Upper lobe of left lung (tissue), 6 donors: Measurements from ENCODE around the gene ALDH3A1. TPM values are rescaled to one million over a fixed set of nuclear protein-coding genes. Genes with fewer than 3 reads are reported as not detected.

Source experiments
- ATAC-seq, 2 donors: fragments of 200-7000 bp; cut with Tn5 transposase; one replicate each; pipeline ENCODE4 v1.9.1; 2022; ENCODE audit warnings: mild to moderate bottlenecking in 2 of 2, moderate library complexity in 2 of 2; ENCODE audit not compliant: low FRiP score in 2 of 2
- DNase-seq, 2 donors: peaks; one replicate each; pipeline ENCODE4 v3.0.0-alpha.2; 2019 to 2020
- H3K27ac ChIP-seq, 4 donors: fragments of 200-600 bp; sonication (generic); one replicate each; pipeline ENCODE4 v1.5.1; 2016 to 2019
- H3K27me3 ChIP-seq, 4 donors: fragments of 200-600 bp; sonication (generic); one replicate each; pipeline ENCODE4 v1.5.1; 2017 to 2019
- H3K36me3 ChIP-seq, 4 donors: fragments of 200-600 bp; sonication (generic); one replicate each; pipeline ENCODE4 v1.5.1; 2016 to 2019
- H3K4me1 ChIP-seq, 4 donors: fragments of 200-600 bp; sonication (generic); one replicate each; pipeline ENCODE4 v1.5.1; 2018 to 2019
- H3K4me3 ChIP-seq, 4 donors: fragments of 200-600 bp; sonication (generic); one replicate each; pipeline ENCODE4 v1.5.1; 2017 to 2019; ENCODE audit warnings: mild to moderate bottlenecking in 2 of 4, moderate library complexity in 1 of 4
- H3K9me3 ChIP-seq, 4 donors: fragments of 200-600 bp; sonication (generic); one replicate each; pipeline ENCODE4 v1.5.1; 2018 to 2019
- EP300 ChIP-seq, 4 donors: sonication (generic); formaldehyde crosslinking; IDR thresholded peaks; one replicate each; pipeline ENCODE4 v1.5.1; 2017; ENCODE audit warnings: antibody characterized with exemption in 4 of 4, control low read depth in 2 of 4
- POLR2A ChIP-seq, 4 donors: fragments of 450-650 bp; IDR thresholded peaks; one replicate each; pipeline ENCODE4 v1.5.1; 2016 to 2017; ENCODE audit warnings: antibody characterized with exemption in 4 of 4, mild to moderate bottlenecking in 2 of 4
- POLR2AphosphoS5 ChIP-seq, 2 donors: sonication (generic); formaldehyde crosslinking; IDR thresholded peaks; one replicate each; pipeline ENCODE4 v1.5.1; 2017; ENCODE audit warnings: antibody characterized with exemption in 2 of 2
- WGBS, 2 donors: methylation state at CpG; one replicate each; pipeline ENCODE4 v1.1.5; 2017 to 2018; 5-methylcytosine and 5-hydroxymethylcytosine counted together
- total RNA-seq, 6 donors: library from RNA; depleted of rRNA in 4 of 6; stranded (reverse); fragments of >200 nt in 4 of 6; gene quantifications; one replicate each; pipeline versions ENCODE4 v1.1.0 to v1.2.1, GENCODE V29; 2016 to 2021
- TF ChIP-seq, protein P1 (sequence below), 6 experiments: fragments of 450-650 bp in 4 of 6; fragments of 200-600 bp in 2 of 6; sonication (generic) in 2 of 6; IDR thresholded peaks; one replicate each; pipeline ENCODE4 v1.5.1; 2016 to 2019; ENCODE audit warnings: antibody characterized with exemption in 6 of 6
- donor health status: DM: no; HTN: no; CAD: no; lungs with moderate emphysema.
- donor health status: DM: no; HTN: yes; CAD: no; lungs with severe emphysema.

Gene ALDH3A1
- total RNA-seq, 6 donors from 2014 or later = 2.4 to 72.8 (median 9.1) TPM

DNA sequence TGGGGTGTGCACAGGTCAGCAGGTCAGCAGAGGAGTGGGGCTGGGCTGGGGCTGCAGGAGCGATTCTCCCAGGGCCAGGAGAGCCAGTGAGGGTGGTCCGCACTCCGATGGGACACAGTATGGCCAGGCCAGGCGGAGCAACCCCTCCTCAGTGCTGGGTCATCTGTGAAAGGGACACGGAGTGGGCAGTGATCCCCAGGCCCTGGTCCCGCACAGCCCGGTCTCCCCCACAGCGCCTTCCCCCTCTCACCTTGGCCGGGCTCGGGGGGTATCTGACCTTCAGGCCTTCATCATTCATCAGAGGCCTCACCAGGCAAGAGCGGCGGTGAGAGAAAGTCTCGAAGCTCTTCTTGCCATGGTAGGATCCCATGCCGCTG is 10.0 kb downstream of the ALDH3A1 start:
- Histone ChIP-seq H3K27ac (no peak overlapping the region), H3K4me1 (no peaks in the 10 kb centered on the region), H3K9me3 (no peaks in the 10 kb centered on the region), H3K27me3 (no peaks in the 10 kb centered on the region), H3K4me3 (no peak overlapping the region), H3K36me3 (no peaks in the 10 kb centered on the region)
- 96 to 98% methylated on average over 7 to 14 of the region's 14 CpGs for WGBS, 2 donors
- DNase-seq = no peak
- TF ChIP-seq POLR2A (IDR thresholded peaks at IDR 0.05) = no peak
- no peak for TF ChIP-seq POLR2AphosphoS5 (IDR thresholded peaks at IDR 0.05)
- no peak for TF ChIP-seq EP300 (IDR thresholded peaks at IDR 0.05)
- TF ChIP-seq, protein P1, sequence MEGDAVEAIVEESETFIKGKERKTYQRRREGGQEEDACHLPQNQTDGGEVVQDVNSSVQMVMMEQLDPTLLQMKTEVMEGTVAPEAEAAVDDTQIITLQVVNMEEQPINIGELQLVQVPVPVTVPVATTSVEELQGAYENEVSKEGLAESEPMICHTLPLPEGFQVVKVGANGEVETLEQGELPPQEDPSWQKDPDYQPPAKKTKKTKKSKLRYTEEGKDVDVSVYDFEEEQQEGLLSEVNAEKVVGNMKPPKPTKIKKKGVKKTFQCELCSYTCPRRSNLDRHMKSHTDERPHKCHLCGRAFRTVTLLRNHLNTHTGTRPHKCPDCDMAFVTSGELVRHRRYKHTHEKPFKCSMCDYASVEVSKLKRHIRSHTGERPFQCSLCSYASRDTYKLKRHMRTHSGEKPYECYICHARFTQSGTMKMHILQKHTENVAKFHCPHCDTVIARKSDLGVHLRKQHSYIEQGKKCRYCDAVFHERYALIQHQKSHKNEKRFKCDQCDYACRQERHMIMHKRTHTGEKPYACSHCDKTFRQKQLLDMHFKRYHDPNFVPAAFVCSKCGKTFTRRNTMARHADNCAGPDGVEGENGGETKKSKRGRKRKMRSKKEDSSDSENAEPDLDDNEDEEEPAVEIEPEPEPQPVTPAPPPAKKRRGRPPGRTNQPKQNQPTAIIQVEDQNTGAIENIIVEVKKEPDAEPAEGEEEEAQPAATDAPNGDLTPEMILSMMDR (IDR thresholded peaks at IDR 0.05) = no peak
- no peak for ATAC-seq

DNA sequence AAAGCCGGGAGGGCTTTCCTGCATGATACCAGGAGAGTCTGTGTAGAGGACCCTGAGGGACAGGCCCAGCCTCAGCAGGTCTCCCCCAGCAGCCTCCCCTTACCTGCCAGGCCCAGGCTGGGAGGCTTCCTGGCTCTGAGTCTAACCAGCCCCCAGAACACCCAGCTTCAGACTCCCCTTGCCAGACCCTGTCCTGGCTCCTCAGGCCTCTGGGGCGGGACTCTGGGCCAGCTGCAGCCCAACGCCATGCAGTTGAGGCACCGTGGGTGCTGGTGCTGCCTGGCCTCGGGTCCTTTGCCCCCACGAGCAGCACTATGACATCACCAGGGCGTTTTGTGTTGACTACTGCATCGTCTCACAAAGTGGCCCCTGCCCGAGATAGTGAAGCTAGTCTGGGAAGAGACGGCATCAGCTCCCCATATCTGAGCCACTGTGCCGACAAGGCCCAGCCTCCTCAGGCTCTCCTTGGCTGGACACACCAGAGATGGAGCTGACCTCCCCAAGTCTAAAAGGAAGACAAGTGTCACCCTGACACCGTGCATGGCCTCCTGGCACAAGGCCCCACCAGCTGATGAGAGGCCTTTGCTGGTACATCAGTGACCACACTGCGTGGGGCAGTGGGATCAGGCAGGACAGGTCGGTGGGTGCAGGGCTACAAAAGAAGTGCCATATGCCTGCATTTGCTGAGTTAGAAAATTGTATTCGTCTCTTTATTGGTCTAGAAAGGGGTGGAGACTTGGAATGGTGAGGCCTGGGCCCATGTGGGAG is 10.6 kb downstream of the ALDH3A1 start:
- DNase-seq (no peak), ATAC-seq (no peak)
- Histone ChIP-seq H3K4me1 (no peaks in the 10 kb centered on the region), H3K27me3 (no peaks in the 10 kb centered on the region), H3K27ac (no peak overlapping the region), H3K36me3 (no peaks in the 10 kb centered on the region), H3K4me3 (no peak overlapping the region), H3K9me3 (no peaks in the 10 kb centered on the region)
- 80 to 84% methylated on average over 8 to 15 of the region's 15 CpGs for WGBS, 2 donors
- TF ChIP-seq POLR2A (IDR thresholded peaks at IDR 0.05) (no peak), EP300 (IDR thresholded peaks at IDR 0.05) (no peak), POLR2AphosphoS5 (IDR thresholded peaks at IDR 0.05) (no peak)
- TF ChIP-seq, protein P1 (IDR thresholded peaks at IDR 0.05) = no peak

DNA sequence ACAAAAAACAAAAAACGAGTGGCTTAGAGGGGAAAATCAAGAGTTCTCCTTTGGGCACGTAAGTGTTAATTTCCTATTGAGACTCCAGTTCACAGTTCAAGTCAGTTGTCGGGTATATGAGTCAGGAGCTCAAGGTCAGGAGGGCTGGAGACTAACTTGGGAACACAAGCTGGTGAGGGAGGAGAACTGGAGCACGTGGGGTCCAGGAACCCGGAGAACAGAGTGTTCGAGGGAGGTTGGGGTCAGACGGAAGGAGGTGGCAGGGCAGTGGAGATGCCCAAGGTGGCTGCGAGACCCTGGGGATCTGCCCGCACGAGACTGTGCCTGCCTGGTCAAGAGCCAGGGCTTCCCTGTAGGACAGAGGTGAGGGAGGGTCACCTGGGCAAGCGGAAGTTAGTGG is 12.0 kb downstream of the ALDH3A1 start:
- Histone ChIP-seq H3K36me3 (no peaks in the 10 kb centered on the region), H3K4me3 (no peak overlapping the region), H3K27me3 (no peaks in the 10 kb centered on the region), H3K27ac (no peak overlapping the region), H3K9me3 (no peaks in the 10 kb centered on the region), H3K4me1 (no peaks in the 10 kb centered on the region)
- TF ChIP-seq EP300 (IDR thresholded peaks at IDR 0.05) = no peak
- no peak for TF ChIP-seq POLR2AphosphoS5 (IDR thresholded peaks at IDR 0.05)
- TF ChIP-seq POLR2A (IDR thresholded peaks at IDR 0.05) = no peak
- TF ChIP-seq, protein P1 (IDR thresholded peaks at IDR 0.05) = no peak
- ATAC-seq = no peak
- WGBS, 2 donors = 73 to 75% methylated on average over 11 of the region's 11 CpGs
- DNase-seq = no peak

DNA sequence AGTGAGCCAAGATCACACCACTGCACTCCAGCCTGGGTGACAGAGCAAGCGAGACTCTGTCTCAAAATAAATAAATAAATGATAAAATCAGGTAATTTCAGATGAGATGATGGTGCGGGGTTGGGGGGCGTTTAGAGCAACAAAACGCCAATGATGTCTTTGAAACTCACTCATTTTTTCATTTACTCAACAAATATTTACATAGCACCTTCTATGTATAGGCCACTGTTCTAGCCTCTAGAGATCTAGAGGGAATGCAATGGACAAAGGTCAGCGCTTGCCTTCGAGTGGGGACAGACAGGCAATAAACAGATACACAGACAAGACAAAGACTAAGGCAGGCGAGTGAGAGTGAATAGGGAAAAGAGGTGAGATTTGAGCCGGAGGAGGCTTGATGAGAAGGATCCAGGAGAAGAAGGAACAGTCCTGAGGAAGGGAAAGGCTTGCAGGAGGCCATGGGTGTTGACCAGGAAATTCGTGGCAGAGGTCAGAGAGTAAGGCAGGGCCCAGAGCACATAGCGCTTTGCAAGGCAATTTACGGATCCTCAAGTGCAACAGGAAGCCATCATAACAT is 14.1 kb downstream of the ALDH3A1 start:
- ATAC-seq (no peak), DNase-seq (no peak)
- Histone ChIP-seq H3K27ac (no peak overlapping the region), H3K4me1 (peaks cover 0 to 9% (median 1%) of the 10 kb centered on the region in 4 donors), H3K4me3 (no peak overlapping the region), H3K27me3 (no peaks in the 10 kb centered on the region), H3K36me3 (no peaks in the 10 kb centered on the region), H3K9me3 (no peaks in the 10 kb centered on the region)
- TF ChIP-seq POLR2AphosphoS5 (IDR thresholded peaks at IDR 0.05) (no peak), EP300 (IDR thresholded peaks at IDR 0.05) (no peak), POLR2A (IDR thresholded peaks at IDR 0.05) (no peak)
- TF ChIP-seq, protein P1 (IDR thresholded peaks at IDR 0.05) = no peak
- 70 to 74% methylated on average over 11 of the region's 11 CpGs for WGBS, 2 donors
